Dedifferentiated amniotic fluid mesenchymal stem cell (primary cell): ENCODE measurements around the gene DMRT1.

ENCODE experiments used
- DNase-seq: peaks from one replicate; pipeline ENCODE4 v3.0.0-alpha.2; 2016; ENCODE audit errors: extremely low spot score

Gene DMRT1

DNA sequence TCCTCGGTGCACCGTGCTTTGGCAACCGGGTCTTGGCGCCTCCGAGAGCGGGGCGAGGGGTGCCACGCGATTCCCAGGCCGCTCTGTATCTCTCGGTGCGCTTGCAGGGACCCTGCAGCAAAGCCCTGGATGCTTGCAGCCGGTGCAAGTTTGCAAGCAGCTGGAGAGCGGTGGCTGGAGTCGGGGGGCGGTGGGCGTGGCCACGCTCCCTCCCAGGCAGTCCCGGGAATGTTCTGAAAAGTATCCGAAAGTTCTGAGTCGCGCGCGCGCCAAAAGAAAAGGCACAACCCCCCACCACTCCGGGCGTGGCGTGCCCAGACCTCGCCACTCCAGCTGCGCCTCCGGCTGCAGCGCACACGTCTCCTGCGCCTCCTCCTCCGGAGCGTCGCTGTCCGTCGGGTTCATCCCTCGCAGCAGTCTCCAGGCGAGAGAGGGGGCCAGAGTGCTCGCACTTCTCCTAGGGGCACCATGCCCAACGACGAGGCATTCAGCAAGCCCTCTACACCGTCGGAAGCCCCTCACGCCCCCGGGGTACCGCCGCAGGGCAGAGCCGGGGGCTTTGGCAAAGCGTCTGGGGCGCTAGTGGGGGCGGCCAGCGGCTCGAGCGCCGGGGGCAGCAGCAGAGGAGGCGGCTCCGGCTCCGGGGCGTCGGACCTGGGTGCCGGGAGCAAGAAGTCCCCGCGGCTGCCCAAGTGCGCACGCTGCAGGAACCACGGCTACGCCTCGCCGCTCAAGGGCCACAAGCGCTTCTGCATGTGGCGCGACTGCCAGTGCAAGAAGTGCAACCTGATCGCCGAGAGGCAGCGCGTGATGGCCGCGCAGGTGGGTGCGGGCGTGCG is at the start of gene DMRT1:
TSS of gene DMRT1 (plus strand) at position 327 of the 839 bp plus-strand sequence. CDS start at position 469, 142 bp downstream.
- DNase-seq = no peak

DNA sequence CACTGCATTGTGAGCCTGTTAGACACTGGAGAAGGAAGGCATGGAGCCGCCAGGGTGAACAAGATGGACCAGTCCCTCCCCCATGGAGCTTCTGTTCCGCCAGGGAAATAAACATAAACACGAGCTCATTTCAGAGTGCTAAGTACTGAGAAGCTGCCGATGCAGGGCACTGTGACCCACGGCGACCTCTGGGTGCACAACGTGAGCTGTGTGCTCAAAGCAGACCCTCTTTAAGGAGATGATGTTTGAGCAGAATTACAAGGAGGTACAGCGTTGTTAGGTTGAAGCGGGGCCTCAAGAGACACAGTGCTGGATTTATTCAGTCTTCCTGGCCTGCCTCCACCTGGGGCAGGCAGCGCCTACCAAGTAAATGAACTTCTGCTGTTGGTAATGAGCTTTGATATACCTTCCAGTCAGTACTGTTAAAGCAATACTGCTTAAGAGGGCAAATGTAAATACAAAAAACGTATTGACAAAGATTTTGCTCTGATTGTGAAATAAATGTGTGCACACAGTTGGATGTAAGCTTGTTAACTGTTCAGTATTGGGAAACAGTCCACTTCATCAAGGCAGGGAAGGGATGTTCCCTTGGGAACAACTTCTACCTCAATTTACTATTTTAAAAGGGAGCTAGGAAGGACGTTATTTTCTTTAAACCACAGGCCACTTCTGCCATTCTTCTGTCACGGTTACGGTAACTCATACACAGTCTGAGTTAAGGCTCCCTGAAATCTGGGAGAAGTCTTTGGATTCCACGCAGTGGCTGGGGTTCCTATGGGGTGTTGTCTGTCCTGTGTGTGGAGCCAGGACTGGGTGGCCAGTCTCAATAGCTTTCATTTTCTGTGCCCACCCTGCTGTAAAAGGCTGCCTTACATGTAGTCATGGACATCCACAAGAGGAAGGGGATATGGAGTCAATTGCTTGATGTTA is 48.9 kb upstream of the DMRT1 start:
- DNase-seq = no peak

DNA sequence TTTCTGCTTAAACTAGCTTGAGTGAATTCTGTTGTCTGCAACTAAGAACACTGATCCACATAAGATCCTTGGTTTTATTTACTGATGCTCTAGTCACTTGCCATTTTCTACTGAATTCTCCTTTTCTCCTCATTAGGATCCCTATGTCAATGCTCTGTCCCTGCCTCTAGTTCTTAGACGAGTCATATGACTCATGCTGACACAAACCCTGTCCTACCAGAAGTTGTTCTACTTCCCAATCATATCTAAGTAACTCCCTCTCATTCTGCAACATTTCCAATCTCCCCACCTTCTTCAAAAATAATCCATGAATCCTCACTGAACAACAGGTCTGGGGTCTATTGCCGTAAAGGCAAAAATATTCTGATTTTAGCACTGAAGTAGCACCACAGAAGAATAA is 47.1 kb upstream of the DMRT1 start:
- no peak for DNase-seq

DNA sequence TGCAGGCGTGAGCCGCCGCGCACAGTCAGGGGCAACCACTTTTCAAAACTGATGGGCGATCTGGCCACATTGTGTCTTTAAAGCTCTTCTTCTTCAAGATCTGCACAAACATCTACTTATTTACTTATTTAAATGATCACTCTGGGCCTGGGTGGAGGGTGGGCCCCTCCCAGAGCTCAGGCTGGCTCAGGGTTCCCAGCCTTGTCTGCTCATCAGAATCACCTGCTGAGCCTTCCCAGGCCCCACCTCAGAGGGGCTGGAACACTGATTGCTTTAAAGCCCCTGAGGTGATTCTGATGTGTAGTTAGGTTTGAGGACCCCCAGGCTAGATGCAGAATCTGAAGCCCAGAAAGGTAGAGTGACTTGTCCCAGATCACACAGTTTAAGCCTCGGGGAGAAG is 45.6 kb upstream of the DMRT1 start:
- DNase-seq = no peak

DNA sequence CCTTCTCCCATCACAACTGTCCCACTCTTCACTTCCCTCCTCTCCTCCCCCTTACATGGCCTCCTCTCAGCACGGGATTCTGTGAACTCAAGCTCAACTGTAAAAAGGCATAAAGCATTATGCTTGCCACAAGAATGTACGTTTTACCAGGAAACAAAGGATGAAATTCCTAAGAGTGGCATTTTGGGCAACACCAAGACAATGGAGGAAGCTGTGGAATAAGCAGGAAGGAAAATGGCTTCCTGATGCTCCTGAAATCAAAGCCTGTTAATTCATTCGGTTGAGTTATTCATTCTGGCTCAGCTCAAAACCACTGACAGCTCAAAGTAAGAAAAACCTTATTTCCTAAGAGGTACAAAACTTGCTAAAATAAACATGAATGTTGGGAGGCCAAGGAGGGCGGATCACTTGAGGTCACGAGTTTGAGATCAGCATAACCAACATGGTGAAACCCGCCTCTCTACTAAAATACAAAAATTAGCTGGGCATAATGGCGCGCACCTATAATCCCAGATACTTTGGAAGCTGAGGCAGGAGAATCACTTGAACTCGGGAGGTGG is 40.8 kb upstream of the DMRT1 start:
- no peak for DNase-seq

DNA sequence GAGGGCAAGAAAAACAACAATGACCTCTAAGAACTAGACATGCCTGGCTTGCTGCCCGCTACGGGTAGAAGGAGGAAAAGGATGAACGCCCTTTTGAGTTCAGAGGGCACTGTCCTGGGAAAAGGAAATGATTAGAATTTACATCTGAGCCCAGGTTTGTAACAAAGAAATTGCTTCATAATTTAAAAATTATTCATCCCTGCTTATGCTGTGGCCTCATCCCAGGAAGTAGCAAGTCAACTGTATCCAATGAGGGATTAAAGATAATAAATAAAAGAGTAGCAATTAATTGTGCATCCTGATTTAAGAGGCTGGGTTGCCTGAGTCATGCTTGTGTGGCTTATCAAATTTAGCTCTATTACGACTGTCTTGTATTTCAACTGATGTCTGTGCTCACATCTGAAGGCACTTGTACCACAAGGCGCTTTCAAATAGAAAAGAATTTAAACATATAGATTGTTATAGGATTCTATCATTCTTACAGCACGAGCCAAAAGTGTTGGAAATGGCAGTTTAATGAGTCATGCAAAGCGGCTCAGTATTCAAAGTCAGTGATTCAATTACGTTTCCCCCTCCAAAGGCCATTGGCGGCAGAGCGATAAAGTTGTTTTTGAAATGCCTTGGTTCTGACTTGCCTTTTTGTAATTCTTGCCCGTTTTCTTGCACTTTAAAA is 40.0 kb upstream of the DMRT1 start:
- no peak for DNase-seq

DNA sequence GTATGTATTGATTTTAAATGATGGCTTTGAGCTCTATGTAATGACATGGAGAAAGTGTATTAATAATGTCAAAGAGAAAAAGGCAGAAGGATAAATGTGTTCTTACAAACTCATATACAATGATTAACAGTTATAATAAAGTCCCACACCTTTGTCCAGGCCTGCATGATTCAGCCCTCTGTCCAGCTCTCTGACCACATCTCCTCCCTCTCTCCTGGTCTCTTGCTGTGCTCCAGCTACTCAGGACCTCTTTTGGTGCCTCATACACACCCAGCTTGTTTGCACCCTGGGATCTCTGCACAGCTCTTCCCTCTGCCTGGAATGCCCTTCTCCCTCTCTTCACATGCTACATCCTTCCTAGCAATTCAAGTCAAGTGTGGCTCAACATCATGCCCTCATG is 37.5 kb upstream of the DMRT1 start:
- no peak for DNase-seq

DNA sequence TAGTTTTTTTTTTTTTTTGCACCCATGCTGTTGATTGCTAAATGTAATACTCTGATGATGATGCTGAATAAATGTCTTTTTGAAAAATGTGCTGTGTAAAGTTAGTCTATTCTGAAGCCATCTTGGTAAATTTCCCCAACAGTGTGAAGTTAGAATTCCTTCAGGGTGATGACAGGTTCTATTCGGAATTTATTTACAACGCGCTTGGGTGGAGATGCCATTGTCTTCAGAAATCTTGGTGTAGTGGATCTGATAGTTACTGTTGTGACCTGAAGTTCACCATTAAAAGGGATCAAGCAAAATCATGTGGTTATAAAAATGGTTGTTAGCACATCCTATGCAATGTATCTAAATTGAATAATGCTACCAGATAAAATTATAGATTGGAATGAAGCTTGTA is 36.3 kb upstream of the DMRT1 start:
- DNase-seq = no peak

DNA sequence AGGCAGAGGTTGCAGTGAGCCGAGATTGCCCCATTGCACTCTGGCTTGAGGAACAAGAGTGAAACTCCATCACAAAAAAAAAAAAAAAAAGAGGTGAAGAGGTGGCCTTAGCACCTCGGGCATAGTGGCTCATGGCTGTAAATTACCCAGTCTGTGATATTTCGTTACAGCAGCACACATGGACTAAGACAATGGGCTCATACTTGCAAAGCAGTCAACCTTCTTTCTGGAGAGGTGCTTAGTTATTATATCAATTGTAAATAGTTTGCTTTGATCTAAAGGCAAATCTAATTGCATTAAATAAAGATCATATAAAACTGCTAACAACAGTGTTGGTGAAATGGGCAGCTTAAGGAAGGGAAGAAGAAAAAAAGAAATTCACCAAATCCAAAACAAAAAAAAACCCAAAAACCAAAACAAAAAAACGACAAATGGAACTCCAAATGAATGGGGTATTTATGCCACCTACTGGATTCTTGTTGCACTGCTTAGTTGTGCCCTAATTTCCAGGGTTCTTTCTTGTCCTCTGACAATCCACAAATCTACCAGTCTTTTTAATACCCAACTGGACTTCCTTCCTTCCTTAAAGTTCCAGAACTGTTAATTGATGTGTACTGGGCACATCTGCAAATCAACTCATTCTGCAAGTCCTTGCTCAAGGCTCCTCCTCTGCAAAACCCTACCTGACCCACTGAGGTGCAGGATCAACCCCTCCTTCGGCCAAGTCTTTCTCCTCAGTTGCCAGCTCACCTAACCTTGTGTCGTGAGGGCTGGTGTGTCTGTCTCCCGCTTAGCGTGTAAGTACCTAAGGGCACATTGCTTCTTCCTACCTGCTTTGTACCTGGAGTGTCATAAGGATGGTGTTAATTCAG is 35.0 kb upstream of the DMRT1 start:
- peak; percentile 38 for DNase-seq

DNA sequence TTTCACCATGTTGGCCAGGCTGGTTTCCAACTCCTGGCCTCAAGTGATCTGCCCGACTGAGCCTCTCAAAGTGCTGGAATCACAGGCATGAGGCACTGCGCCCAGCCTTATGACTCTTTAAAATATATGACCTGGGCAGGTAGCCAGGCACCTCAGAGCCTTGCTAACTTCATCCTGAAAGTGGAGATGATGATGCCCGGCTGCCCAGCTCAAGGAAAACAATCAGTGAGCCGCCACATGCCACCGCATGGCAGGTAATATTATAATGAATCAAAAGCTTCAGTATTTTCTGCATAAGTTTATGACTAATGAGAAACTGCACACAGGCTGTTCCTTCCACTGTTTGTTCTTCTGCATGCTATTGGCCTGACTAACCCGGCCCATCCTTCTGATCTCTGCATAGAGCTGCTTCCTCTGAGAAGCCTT is 30.4 kb upstream of the DMRT1 start:
- DNase-seq = no peak

DNA sequence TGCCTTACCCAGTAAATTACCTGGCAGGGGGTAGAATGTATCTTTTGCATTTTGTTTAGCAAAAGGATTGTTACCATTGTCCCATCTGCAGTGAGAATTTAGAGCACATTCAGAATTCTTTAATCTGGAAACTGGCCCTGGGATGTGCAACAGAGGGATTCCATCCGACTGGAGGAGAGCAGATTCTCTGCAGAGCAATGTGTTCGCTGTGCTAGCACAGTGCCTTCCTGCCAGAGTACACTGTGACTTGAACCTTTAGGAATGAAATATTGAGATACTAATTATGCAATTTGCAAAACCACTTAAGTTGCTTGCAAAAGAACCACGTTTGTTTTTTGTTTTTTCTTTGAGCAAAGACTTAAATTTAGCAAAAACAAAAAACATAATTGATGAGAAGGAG is 22.5 kb upstream of the DMRT1 start:
- DNase-seq = no peak

DNA sequence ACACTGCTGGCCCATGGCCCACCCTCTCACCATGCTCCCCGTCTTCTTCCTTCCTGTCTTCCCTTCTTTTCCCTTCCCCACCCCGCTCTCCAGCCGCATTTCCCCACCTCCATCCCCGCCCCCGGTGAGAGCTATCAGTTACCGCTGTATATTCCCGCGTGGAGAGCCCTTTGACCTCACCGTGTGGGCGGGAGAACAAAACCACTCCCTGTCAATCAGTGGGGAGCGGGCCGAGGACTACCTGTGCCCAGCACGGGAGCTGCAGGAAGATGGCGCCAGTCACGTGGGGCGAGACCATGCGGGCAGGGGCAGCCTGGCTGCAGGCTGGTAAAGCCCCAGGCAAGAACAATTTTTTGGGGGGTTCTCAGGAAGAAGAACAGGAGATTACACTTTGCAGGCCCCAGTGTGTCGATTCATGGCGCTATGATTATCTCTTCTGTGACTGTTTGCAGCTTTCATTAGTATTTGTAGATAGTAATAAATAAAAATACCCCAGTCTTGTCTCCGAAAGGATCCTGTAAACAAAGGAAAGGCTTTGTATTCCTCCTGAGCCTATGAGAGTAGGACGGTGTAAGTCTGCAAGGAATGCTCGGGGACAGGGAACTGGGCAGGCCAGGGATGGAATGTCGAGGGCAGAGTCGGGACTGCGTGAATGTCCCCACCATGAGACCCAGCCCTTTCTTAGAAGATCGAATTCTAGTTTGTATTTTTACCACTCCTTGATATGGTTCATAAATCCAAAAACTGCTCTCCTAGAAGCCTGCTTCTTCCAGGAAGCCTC is 14.8 kb upstream of the DMRT1 start:
- DNase-seq = no peak

DNA sequence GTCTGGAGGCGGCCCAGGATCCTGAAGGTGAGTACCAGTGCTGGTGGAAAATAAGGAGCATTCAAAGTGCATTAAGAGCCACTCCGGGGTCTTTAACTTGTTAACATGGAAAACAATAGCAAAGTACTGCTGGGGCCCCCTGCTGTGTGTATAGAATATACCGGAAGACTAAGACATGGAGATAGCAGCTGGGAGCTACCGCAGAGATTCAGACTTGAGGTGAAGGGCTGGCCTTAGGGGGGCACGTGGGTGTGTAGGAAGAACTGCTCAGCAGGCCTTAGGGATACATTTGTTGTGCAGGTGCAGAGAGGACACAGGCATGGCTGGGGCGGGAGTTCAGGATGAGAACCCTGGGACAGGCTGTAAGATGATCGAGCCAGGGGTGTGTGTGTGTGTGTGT is 1.2 kb upstream of the DMRT1 start:
- no peak for DNase-seq

DNA sequence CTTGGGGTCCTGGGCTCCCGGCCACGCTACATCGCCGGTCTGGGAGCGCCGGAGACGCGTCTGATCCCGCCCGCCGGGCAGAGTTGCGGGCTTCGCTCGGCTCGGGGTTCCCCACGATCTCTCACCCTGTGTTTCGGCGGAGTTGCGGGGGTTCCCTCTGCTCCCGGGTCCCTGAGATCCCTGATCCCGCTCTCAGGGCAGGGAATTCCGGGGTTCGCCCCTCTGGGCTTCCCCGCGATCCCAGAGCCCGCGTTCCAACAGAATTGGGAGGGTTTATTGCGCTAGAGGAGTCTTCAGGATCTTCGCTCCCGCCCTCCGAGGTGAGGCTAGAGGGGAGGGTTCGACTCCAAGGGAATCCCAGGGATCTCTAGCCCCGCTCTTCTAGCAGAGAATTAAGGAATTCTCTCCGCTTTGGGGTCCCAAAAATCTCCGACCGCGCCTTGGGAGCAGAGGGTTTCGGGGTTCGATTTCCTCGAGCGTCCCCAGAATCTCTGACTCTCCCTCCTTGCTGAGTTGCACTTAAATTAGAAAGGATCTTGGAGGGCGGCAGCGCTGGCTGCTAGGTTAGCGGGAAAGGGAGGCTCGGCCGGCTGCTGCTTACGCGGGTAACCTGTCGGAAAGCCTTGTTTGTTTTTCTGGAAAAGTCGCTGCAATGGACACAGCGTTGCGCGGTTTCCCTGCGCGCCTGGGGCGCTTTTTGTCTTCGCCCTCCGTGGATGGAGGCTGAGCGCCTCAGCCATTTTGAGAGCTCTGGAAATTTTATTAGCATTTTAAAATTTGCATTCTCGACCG is 1.3 kb downstream of the DMRT1 start:
- DNase-seq = no peak

DNA sequence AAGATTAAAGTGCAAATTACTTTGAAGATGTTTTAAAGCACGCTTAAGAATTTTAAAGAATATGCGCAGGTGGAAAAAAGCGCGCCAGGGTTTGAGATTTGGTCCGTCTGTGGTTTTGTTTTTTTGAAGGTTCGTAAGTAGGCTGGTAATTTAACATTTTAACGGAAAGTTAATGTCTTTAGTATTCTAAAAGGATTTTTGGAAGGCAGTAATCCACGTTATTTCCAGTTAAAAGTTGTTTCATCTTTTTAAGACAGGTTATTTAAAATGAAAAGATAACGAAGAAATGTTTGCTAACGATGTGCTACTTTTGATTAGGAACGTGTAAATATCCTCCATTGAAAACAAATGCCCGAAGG is 1.9 kb downstream of the DMRT1 start:
- DNase-seq = no peak

DNA sequence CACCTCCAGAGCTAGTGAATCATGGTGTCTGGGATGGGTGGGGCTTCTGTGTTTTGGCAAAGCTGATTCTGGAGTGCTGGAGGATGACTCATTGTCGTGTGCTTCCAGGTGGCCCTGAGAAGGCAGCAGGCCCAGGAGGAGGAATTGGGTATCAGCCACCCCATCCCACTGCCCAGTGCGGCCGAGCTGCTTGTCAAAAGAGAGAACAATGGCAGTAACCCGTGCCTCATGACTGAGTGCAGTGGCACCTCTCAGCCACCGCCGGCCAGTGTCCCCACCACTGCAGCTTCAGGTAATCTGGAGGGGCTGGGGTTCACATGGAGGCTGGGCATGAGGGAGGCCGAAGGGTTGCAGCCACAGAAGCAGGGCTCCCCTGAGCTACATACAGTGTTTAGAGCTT is 5.4 kb downstream of the DMRT1 start:
- no peak for DNase-seq

DNA sequence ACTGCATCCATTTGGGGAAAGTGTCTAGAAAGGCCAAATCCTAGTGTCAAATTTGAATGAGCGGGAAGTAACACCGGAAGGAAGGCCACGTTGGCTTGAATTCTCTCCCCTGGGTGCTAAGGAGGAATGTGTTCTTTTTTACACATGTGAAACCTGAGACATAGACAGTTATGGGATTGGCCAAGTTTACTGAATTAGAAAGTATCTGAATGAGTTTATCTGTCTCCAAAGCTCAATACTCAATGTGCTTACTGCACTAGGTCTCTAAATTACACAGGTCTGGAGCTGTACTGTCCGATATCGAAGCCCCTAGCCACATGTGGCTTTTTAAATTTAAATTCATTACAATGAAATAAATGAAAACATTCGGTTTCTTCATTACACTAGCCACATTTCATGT is 6.0 kb downstream of the DMRT1 start:
- no peak for DNase-seq

DNA sequence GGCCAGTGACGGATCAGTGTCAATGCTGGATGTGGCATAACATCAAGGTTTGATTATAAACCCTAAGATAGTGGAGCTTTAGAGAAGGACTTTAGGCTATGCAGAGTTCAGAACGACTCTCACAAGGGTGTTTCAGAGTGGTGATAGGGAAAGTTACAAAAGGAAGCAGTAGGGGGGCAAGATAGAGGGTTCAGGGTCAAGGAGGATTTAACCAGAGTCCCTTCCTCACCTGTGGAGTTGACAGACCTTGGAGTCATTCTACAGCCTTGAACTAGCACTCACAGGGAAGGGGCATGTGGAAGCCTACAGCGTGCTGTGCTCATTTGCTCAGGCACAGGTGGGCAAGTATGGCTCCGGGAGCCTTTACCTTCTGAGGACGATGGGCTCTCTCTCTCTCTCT is 7.9 kb downstream of the DMRT1 start:
- no peak for DNase-seq

DNA sequence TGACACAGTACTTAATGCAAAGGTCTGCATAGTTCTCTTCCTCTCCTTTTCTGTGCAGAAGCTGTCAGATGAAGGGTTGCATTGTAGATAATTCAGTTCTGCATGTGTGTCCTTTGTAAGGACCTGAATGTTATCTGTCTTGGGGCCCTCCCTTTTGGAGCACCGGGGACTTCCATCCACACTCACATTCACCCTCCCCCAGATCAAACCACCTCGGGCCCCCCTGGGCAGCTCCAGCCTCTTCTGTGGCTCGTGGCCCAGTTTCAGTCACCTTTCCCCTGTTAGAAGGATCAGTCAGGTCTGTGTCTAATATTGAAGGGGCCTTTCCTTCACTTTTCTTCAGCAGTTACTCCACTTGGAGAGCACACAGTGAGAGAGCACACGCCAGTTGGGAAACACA is 11.0 kb downstream of the DMRT1 start:
- no peak for DNase-seq
